ENCODE results near the gene THAP8. TPM values are rescaled to one million over a fixed set of nuclear protein-coding genes. Genes with fewer than 3 reads are reported as not detected.

The THAP8 gene
- total RNA-seq, 1 experiment from 2014 or later, result 6.6 TPM

- TF ChIP-seq AFF4 (CRISPR knock-in tag; IDR thresholded peaks at IDR 0.05; ENCODE audit: borderline replicate concordance) (no peak), ZNF219 (CRISPR knock-in tag; IDR thresholded peaks at IDR 0.05; ENCODE audit: borderline replicate concordance) (no peak), ESRRA (CRISPR knock-in tag; IDR thresholded peaks at IDR 0.05; ENCODE audit: borderline replicate concordance) (peak; percentile 88), CREM (CRISPR knock-in tag; IDR thresholded peaks at IDR 0.05) (peak; percentile 74; the same call in 1 of the 2 replicates), MAX (CRISPR knock-in tag; IDR thresholded peaks at IDR 0.05) (peak; percentile 78), NFE2L1 (CRISPR knock-in tag; IDR thresholded peaks at IDR 0.05) (no peak), ZNF532 (CRISPR knock-in tag; IDR thresholded peaks at IDR 0.05; ENCODE audit: borderline replicate concordance) (no peak), FOXP1 (CRISPR knock-in tag; IDR thresholded peaks at IDR 0.05; ENCODE audit: borderline replicate concordance) (peak; percentile 71), CTCF (IDR thresholded peaks at IDR 0.05) (no peak), KAT7 (CRISPR knock-in tag; IDR thresholded peaks at IDR 0.05; ENCODE audit: borderline replicate concordance) (0 out of 2 replicates have a peak, but pooled peaks have one; percentile 58), NR2C2 (CRISPR knock-in tag; IDR thresholded peaks at IDR 0.05) (peak; percentile 69; the same call in 1 of the 2 replicates), ATF2 (CRISPR knock-in tag; IDR thresholded peaks at IDR 0.05; ENCODE audit: borderline replicate concordance, low read depth) (no peak), CREB1 (CRISPR knock-in tag; IDR thresholded peaks at IDR 0.05) (no peak), ERG (CRISPR knock-in tag; IDR thresholded peaks at IDR 0.05) (no peak), HMGA2 (CRISPR knock-in tag; IDR thresholded peaks at IDR 0.05) (no peak), AR (CRISPR knock-in tag; IDR thresholded peaks at IDR 0.05) (no peak), ZNF232 (CRISPR knock-in tag; IDR thresholded peaks at IDR 0.05) (peak; percentile 50; the same call in 1 of the 2 replicates), ZSCAN18 (CRISPR knock-in tag; IDR thresholded peaks at IDR 0.05) (no peak)
Measured at GRCh38 chr19:35995048-35995993, 58.8 kb downstream of the THAP8 start, which contains the start of gene SDHAF1 (continued).

All from WTC11 (cell line).